Measurements from ENCODE around the gene HBQ1.

GRCh38 chr16:144797-145252 lies 35.4 kb upstream of the HBQ1 start:
- TF ChIP-seq CEBPB (IDR thresholded peaks at IDR 0.05; ENCODE audit: low read depth), result no peak
- no peak for TF ChIP-seq JUND (IDR thresholded peaks at IDR 0.05)
- TF ChIP-seq EZH2 (IDR thresholded peaks at IDR 0.05), result no peak
- TF ChIP-seq CTCF (IDR thresholded peaks at IDR 0.05 in 2 of 3, conservative IDR thresholded peaks at IDR 0.05 in 1 of 3; ENCODE audit: borderline replicate concordance in 1 of 3, insufficient read depth in 1 of 3, low read depth in 2 of 3, low read length in 2 of 3), result no peak
- TF ChIP-seq FOSL1 (IDR thresholded peaks at IDR 0.05; ENCODE audit: low read depth), result no peak
- TF ChIP-seq CBX3 (IDR thresholded peaks at IDR 0.05; ENCODE audit: low read depth), result no peak
- no peak for TF ChIP-seq ZNF274 (IDR thresholded peaks at IDR 0.05; ENCODE audit: low read depth, low read length)

Data from HCT116 (cell line).